Activated T-cell treated with anti-CD3 and anti-CD28 coated beads, Interleukin-2, amount 50 U/mL, for 4 hours (primary cell): ENCODE results near the gene LRP1-AS. TPM values are rescaled to one million over a fixed set of nuclear protein-coding genes. Genes with fewer than 3 reads are reported as not detected.

Source experiments
- ATAC-seq, 2 donors: fragments of 200-7000 bp; cut with Tn5 transposase; one replicate each; pipeline ENCODE4 v1.10.0; 2021
- DNase-seq: peaks from one replicate; pipeline ENCODE4 v3.0.0-alpha.2; 2020
- H3K27me3 Mint-ChIP-seq: one replicate; pipeline ENCODE4 v1.8.0; 2021; ENCODE audit warnings: low read depth, mixed read lengths
- H3K36me3 Mint-ChIP-seq: one replicate; pipeline ENCODE4 v1.8.0; 2022; ENCODE audit warnings: mixed read lengths; ENCODE audit not compliant: insufficient read depth
- H3K4me1 Mint-ChIP-seq: one replicate; pipeline ENCODE4 v1.8.0; 2021; ENCODE audit warnings: low read depth, mixed read lengths
- H3K4me3 Mint-ChIP-seq: one replicate; pipeline ENCODE4 v1.8.0; 2021; ENCODE audit warnings: mild to moderate bottlenecking, moderate library complexity, mixed read lengths
- H3K9me3 Mint-ChIP-seq: one replicate; pipeline ENCODE4 v1.8.0; 2021; ENCODE audit warnings: mixed read lengths
- total RNA-seq, 3 donors: library from RNA; stranded (reverse); gene quantifications; one replicate each; pipeline ENCODE4 v1.2.1, GENCODE V29; 2021

Gene LRP1-AS
- not detected for total RNA-seq

- Mint-ChIP-seq H3K4me3 (no peak within 1 kb of the TSS), H3K4me1 (peaks cover 6% of the 10 kb centered on the region), H3K36me3 (no peaks in the 10 kb centered on the region), H3K9me3 (no peaks in the 10 kb centered on the region), H3K27me3 (no peaks in the 10 kb centered on the region)
- DNase-seq: no peak
- no peak for ATAC-seq
Observed at GRCh38 chr12:57146961-57147944, at the start of gene LRP1-AS. TSS of gene LRP1-AS (minus strand) at chr12:57147619.

GRCh38 chr12:57196956-57197355, 49.5 kb upstream of the LRP1-AS start:
- Mint-ChIP-seq H3K27me3 (no peaks in the 10 kb centered on the region), H3K9me3 (no peaks in the 10 kb centered on the region), H3K36me3 (no peaks in the 10 kb centered on the region), H3K4me3 (no peak overlapping the region), H3K4me1 (no peaks in the 10 kb centered on the region)
- ATAC-seq (no peak), DNase-seq (no peak)

- ATAC-seq: no peak
Observed at GRCh38 chr12:57196439-57196838, 49.0 kb upstream of the LRP1-AS start.

GRCh38 chr12:57195611-57196371, 48.4 kb upstream of the LRP1-AS start:
- ATAC-seq (no peak), DNase-seq (no peak)
- Mint-ChIP-seq H3K9me3 (no peaks in the 10 kb centered on the region), H3K4me3 (no peak overlapping the region), H3K36me3 (no peaks in the 10 kb centered on the region), H3K4me1 (no peaks in the 10 kb centered on the region), H3K27me3 (no peaks in the 10 kb centered on the region)

More at GRCh38 chr12:57196439-57196838, 49.0 kb upstream of the LRP1-AS start:
- Mint-ChIP-seq H3K27me3 (no peaks in the 10 kb centered on the region), H3K4me1 (no peaks in the 10 kb centered on the region), H3K36me3 (no peaks in the 10 kb centered on the region), H3K9me3 (no peaks in the 10 kb centered on the region), H3K4me3 (no peak overlapping the region)
- no peak for DNase-seq

- no peaks in the 10 kb centered on the region for H3K27me3 Mint-ChIP-seq
- DNase-seq: no peak
- ATAC-seq: no peak
- no peaks in the 10 kb centered on the region for H3K36me3 Mint-ChIP-seq
- no peaks in the 10 kb centered on the region for H3K4me1 Mint-ChIP-seq
- no peak overlapping the region for H3K4me3 Mint-ChIP-seq
- no peaks in the 10 kb centered on the region for H3K9me3 Mint-ChIP-seq
Observed at GRCh38 chr12:57195186-57195585, 47.8 kb upstream of the LRP1-AS start.

GRCh38 chr12:57194253-57194652, 46.8 kb upstream of the LRP1-AS start:
- Mint-ChIP-seq H3K9me3 (no peaks in the 10 kb centered on the region), H3K27me3 (no peaks in the 10 kb centered on the region), H3K4me3 (no peak overlapping the region)

GRCh38 chr12:57193706-57194245, 46.4 kb upstream of the LRP1-AS start:
- Mint-ChIP-seq H3K27me3 (no peaks in the 10 kb centered on the region), H3K4me1 (no peaks in the 10 kb centered on the region), H3K36me3 (no peaks in the 10 kb centered on the region), H3K9me3 (no peaks in the 10 kb centered on the region), H3K4me3 (no peak overlapping the region)
- ATAC-seq (no peak), DNase-seq (no peak)

More at GRCh38 chr12:57194253-57194652, 46.8 kb upstream of the LRP1-AS start:
- DNase-seq (no peak), ATAC-seq (no peak)
- H3K36me3 Mint-ChIP-seq: no peaks in the 10 kb centered on the region
- no peaks in the 10 kb centered on the region for H3K4me1 Mint-ChIP-seq

- no peak for ATAC-seq
- no peaks in the 10 kb centered on the region for H3K36me3 Mint-ChIP-seq
- H3K4me3 Mint-ChIP-seq: no peak overlapping the region
- H3K4me1 Mint-ChIP-seq: no peaks in the 10 kb centered on the region
- DNase-seq: no peak
- no peaks in the 10 kb centered on the region for H3K9me3 Mint-ChIP-seq
- H3K27me3 Mint-ChIP-seq: no peaks in the 10 kb centered on the region
Observed at GRCh38 chr12:57192920-57193319, 45.5 kb upstream of the LRP1-AS start.

GRCh38 chr12:57191410-57191809, 44.0 kb upstream of the LRP1-AS start:
- DNase-seq: no peak
- no peak for ATAC-seq

GRCh38 chr12:57190821-57191220, 43.4 kb upstream of the LRP1-AS start:
- H3K36me3 Mint-ChIP-seq: no peaks in the 10 kb centered on the region
- H3K27me3 Mint-ChIP-seq: no peaks in the 10 kb centered on the region
- no peaks in the 10 kb centered on the region for H3K9me3 Mint-ChIP-seq
- ATAC-seq: no peak
- H3K4me3 Mint-ChIP-seq: no peak overlapping the region
- DNase-seq: no peak
- H3K4me1 Mint-ChIP-seq: no peaks in the 10 kb centered on the region

More at GRCh38 chr12:57191410-57191809, 44.0 kb upstream of the LRP1-AS start:
- Mint-ChIP-seq H3K4me1 (no peaks in the 10 kb centered on the region), H3K36me3 (no peaks in the 10 kb centered on the region), H3K9me3 (no peaks in the 10 kb centered on the region), H3K4me3 (no peak overlapping the region), H3K27me3 (no peaks in the 10 kb centered on the region)

GRCh38 chr12:57190037-57190436, 42.6 kb upstream of the LRP1-AS start:
- H3K4me3 Mint-ChIP-seq: no peak overlapping the region
- H3K4me1 Mint-ChIP-seq: no peaks in the 10 kb centered on the region
- H3K36me3 Mint-ChIP-seq: no peaks in the 10 kb centered on the region
- ATAC-seq (no peak), DNase-seq (no peak)
- H3K9me3 Mint-ChIP-seq: no peaks in the 10 kb centered on the region
- H3K27me3 Mint-ChIP-seq: no peaks in the 10 kb centered on the region

- no peaks in the 10 kb centered on the region for H3K36me3 Mint-ChIP-seq
- H3K4me3 Mint-ChIP-seq: no peak overlapping the region
- H3K9me3 Mint-ChIP-seq: no peaks in the 10 kb centered on the region
- no peaks in the 10 kb centered on the region for H3K4me1 Mint-ChIP-seq
- ATAC-seq: no peak
- DNase-seq: no peak
- H3K27me3 Mint-ChIP-seq: no peaks in the 10 kb centered on the region
Observed at GRCh38 chr12:57188090-57188425, 40.6 kb upstream of the LRP1-AS start.

GRCh38 chr12:57187222-57188089, 40.0 kb upstream of the LRP1-AS start:
- ATAC-seq (no peak), DNase-seq (no peak)
- H3K4me3 Mint-ChIP-seq: no peak overlapping the region
- H3K36me3 Mint-ChIP-seq: no peaks in the 10 kb centered on the region
- H3K4me1 Mint-ChIP-seq: no peaks in the 10 kb centered on the region
- peaks cover 1% of the 10 kb centered on the region for H3K27me3 Mint-ChIP-seq
- no peaks in the 10 kb centered on the region for H3K9me3 Mint-ChIP-seq
